HG02943 (cell line): ENCODE measurements around the gene PCGF3.
"Not testable (repeated sequence)": the region's sequence is repeated elsewhere in the genome, so short reads cannot be mapped to it uniquely, and the experiment has no call there.

ENCODE experiments used
- ATAC-seq: cut with Tn5 transposase; IDR thresholded peaks from one replicate; pipeline ENCODE4 v1.9.1; 2021; ENCODE audit warnings: mild to moderate bottlenecking, low read depth, moderate library complexity; ENCODE audit not compliant: unreplicated experiment

The PCGF3 gene

GRCh38 chr4:734075-734474 lies 28.4 kb downstream of the PCGF3 start:
- ATAC-seq = no peak

GRCh38 chr4:734951-735350 lies 29.3 kb downstream of the PCGF3 start:
- no peak for ATAC-seq

GRCh38 chr4:735583-735982 lies 30.0 kb downstream of the PCGF3 start:
- ATAC-seq = no peak

- ATAC-seq = not testable (repeated sequence)
Measured at GRCh38 chr4:736561-736960, 30.9 kb downstream of the PCGF3 start.

- no peak for ATAC-seq
Measured at GRCh38 chr4:738781-739280, 33.2 kb downstream of the PCGF3 start.

- ATAC-seq = no peak
Measured at GRCh38 chr4:739569-739968, 33.9 kb downstream of the PCGF3 start.

- no peak for ATAC-seq
Measured at GRCh38 chr4:740011-740410, 34.4 kb downstream of the PCGF3 start.

- no peak for ATAC-seq
Measured at GRCh38 chr4:740656-741282, 35.1 kb downstream of the PCGF3 start.

GRCh38 chr4:742096-742741 lies 36.6 kb downstream of the PCGF3 start:
- no peak for ATAC-seq

- ATAC-seq = no peak
Measured at GRCh38 chr4:742742-743311, 37.2 kb downstream of the PCGF3 start.

- no peak for ATAC-seq
Measured at GRCh38 chr4:743463-744211, 38.0 kb downstream of the PCGF3 start.

GRCh38 chr4:744212-744841 lies 38.7 kb downstream of the PCGF3 start:
- no peak for ATAC-seq

- no peak for ATAC-seq
Measured at GRCh38 chr4:747546-748170, 42.0 kb downstream of the PCGF3 start.

- no peak for ATAC-seq
Measured at GRCh38 chr4:748461-748860, 42.8 kb downstream of the PCGF3 start.

- ATAC-seq = no peak
Measured at GRCh38 chr4:749698-750666, 44.4 kb downstream of the PCGF3 start.

- no peak for ATAC-seq
Measured at GRCh38 chr4:751676-752075, 46.0 kb downstream of the PCGF3 start.

GRCh38 chr4:752196-752861 lies 46.7 kb downstream of the PCGF3 start:
- ATAC-seq = no peak

GRCh38 chr4:753186-753585 lies 47.6 kb downstream of the PCGF3 start:
- ATAC-seq = not testable (repeated sequence)
